Spleen (tissue), 7 donors: ENCODE results near the gene COL19A1.

Experiments
- POLR2A ChIP-seq, 3 donors: fragments of 450-650 bp; IDR thresholded peaks; one replicate each; pipeline ENCODE4 v1.5.1; 2017; ENCODE audit warnings: antibody characterized with exemption in 3 of 3, mild to moderate bottlenecking in 1 of 3
- POLR2AphosphoS5 ChIP-seq, 3 donors: sonication (generic); formaldehyde crosslinking; IDR thresholded peaks; one replicate each; pipeline ENCODE4 v1.5.1; 2017; ENCODE audit warnings: antibody characterized with exemption in 3 of 3
- TF ChIP-seq, protein P1 (sequence below), 11 experiments: fragments of 200-600 bp in 7 of 11; fragments of 450-650 bp in 4 of 11; sonication (generic) in 4 of 11; IDR thresholded peaks in 8 of 11; conservative IDR thresholded peaks in 3 of 11; 1 replicate in 7 of 11; 2 replicates in 4 of 11; pipeline versions ENCODE4 v1.4.0 to v1.8.0; 2016 to 2021; ENCODE audit warnings: antibody characterized with exemption in 11 of 11, inconsistent platforms in 4 of 11, mild to moderate bottlenecking in 1 of 11
- donor health status: DM: no; HTN: no; CAD: no; lungs with moderate emphysema.
- donor health status: DM: no; HTN: no; CAD: no.
- donor health status: DM: no; HTN: no; CAD: no.

DNA sequence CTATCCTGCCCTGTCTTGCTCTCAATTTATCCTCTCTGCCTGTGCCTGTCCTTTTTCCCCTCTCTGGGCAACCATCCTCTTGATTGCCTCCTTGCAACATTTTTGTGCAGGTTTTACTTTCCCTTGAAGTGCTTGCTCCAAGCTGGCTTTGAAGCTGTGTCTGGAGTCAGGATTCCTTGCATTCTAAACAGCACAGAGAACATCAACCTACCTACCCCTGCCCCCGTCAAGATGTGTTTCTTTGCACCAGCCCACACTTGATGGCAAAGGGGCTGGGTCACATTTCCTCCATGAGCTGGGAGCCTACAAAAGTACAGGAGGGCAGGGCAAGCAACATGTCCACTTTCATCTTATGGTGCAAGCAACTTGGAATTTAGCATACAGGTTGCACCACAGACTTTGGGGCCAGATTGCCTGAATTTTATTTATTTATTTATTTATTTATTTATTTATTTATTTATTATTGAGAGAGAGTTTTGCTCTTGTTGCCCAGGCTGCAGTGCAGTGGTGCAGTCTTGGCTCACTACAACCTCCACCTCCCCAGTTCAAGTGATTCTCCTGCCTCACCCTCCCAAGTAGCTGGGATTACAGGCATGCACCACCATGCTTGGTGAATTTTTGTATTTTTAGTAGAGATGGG lies 206.3 kb downstream of the COL19A1 start:
- TF ChIP-seq POLR2A (IDR thresholded peaks at IDR 0.05) (no peak), POLR2AphosphoS5 (IDR thresholded peaks at IDR 0.05) (no peak)
- TF ChIP-seq, protein P1, sequence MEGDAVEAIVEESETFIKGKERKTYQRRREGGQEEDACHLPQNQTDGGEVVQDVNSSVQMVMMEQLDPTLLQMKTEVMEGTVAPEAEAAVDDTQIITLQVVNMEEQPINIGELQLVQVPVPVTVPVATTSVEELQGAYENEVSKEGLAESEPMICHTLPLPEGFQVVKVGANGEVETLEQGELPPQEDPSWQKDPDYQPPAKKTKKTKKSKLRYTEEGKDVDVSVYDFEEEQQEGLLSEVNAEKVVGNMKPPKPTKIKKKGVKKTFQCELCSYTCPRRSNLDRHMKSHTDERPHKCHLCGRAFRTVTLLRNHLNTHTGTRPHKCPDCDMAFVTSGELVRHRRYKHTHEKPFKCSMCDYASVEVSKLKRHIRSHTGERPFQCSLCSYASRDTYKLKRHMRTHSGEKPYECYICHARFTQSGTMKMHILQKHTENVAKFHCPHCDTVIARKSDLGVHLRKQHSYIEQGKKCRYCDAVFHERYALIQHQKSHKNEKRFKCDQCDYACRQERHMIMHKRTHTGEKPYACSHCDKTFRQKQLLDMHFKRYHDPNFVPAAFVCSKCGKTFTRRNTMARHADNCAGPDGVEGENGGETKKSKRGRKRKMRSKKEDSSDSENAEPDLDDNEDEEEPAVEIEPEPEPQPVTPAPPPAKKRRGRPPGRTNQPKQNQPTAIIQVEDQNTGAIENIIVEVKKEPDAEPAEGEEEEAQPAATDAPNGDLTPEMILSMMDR (IDR thresholded peaks at IDR 0.05 in 8 of 11, conservative IDR thresholded peaks at IDR 0.05 in 3 of 11) = no peak
